Smooth muscle cell (in vitro differentiated cells): ENCODE measurements around the gene DGKB. TPM values are rescaled to one million over a fixed set of nuclear protein-coding genes. Genes with fewer than 3 reads are reported as not detected.

Source experiments
- DNase-seq: peaks from one replicate; lab custom pipeline; 2025; ENCODE audit not compliant: unreplicated experiment; lab: John Stamatoyannopoulos, UW
- H2AFZ ChIP-seq: fragments of 200-600 bp; sonication (generic); 2 replicates; pipeline ENCODE4 v1.6.0; 2016; ENCODE audit warnings: antibody characterized with exemption, low read depth, mild to moderate bottlenecking
- H3F3A ChIP-seq: fragments of 200-600 bp; sonication (generic); 2 replicates; pipeline ENCODE4 v1.6.0; 2017; ENCODE audit warnings: antibody characterized with exemption, low read depth
- H3K27ac ChIP-seq: fragments of 200-600 bp; sonication (generic); 2 replicates; pipeline ENCODE4 v1.5.1; 2016; ENCODE audit warnings: low read depth, mild to moderate bottlenecking
- H3K27me3 ChIP-seq: fragments of 200-600 bp; sonication (generic); 2 replicates; pipeline ENCODE4 v1.6.1; 2016; ENCODE audit warnings: low read depth, mild to moderate bottlenecking
- H3K36me3 ChIP-seq: fragments of 200-600 bp; sonication (generic); 2 replicates; pipeline ENCODE4 v1.5.1; 2016; ENCODE audit warnings: low read depth
- H3K4me1 ChIP-seq: fragments of 200-600 bp; sonication (generic); 2 replicates; pipeline ENCODE4 v1.5.1; 2016; ENCODE audit warnings: low read depth
- H3K4me2 ChIP-seq: fragments of 200-600 bp; sonication (generic); 2 replicates; pipeline ENCODE4 v1.6.0; 2016; ENCODE audit warnings: mild to moderate bottlenecking
- H3K4me3 ChIP-seq: fragments of 200-600 bp; sonication (generic); 2 replicates; pipeline ENCODE4 v1.5.1; 2016; ENCODE audit warnings: mild to moderate bottlenecking
- H3K79me2 ChIP-seq: fragments of 200-600 bp; sonication (generic); 2 replicates; pipeline ENCODE4 v1.6.0; 2016; ENCODE audit warnings: low read depth, mild to moderate bottlenecking
- H3K9ac ChIP-seq: fragments of 200-600 bp; sonication (generic); 2 replicates; pipeline ENCODE4 v1.6.0; 2016; ENCODE audit warnings: low read depth
- H3K9me3 ChIP-seq: fragments of 200-600 bp; sonication (generic); replicated peaks from 2 replicates; pipeline ENCODE4 v1.5.1; 2016; ENCODE audit warnings: low read depth
- H4K20me1 ChIP-seq: fragments of 200-600 bp; sonication (generic); 2 replicates; pipeline ENCODE4 v1.6.0; 2016; ENCODE audit warnings: low read depth
- WGBS: methylation state at CpG from one replicate; pipeline ENCODE4 v1.1.7; 2016; ENCODE audit warnings: low lambda C conversion rate; 5-methylcytosine and 5-hydroxymethylcytosine counted together
- polyA plus RNA-seq: library from polyadenylated mRNA; unstranded; fragments of >200 nt; fragmentation: Nextera tagmentation; extraction: Ambion mirVana; gene quantifications from 2 replicates; pipeline ENCODE4 v1.2.1, GENCODE V29; 2016
- total RNA-seq: library from RNA; depleted of rRNA; stranded (reverse); fragments of >200 nt; gene quantifications from 2 replicates; pipeline ENCODE4 v1.2.3, GENCODE V29; 2014
- TF ChIP-seq, protein P1 (sequence below): fragments of 200-600 bp; sonication (generic); IDR thresholded peaks from 2 replicates; pipeline ENCODE4 v1.5.1; 2017; ENCODE audit warnings: borderline replicate concordance, mild to moderate bottlenecking, antibody characterized with exemption; ENCODE audit not compliant: insufficient read depth, poor library complexity, severe bottlenecking

DGKB gene
- total and polyA plus RNA-seq, 2 experiments from 2014 or later: not detected

DNA sequence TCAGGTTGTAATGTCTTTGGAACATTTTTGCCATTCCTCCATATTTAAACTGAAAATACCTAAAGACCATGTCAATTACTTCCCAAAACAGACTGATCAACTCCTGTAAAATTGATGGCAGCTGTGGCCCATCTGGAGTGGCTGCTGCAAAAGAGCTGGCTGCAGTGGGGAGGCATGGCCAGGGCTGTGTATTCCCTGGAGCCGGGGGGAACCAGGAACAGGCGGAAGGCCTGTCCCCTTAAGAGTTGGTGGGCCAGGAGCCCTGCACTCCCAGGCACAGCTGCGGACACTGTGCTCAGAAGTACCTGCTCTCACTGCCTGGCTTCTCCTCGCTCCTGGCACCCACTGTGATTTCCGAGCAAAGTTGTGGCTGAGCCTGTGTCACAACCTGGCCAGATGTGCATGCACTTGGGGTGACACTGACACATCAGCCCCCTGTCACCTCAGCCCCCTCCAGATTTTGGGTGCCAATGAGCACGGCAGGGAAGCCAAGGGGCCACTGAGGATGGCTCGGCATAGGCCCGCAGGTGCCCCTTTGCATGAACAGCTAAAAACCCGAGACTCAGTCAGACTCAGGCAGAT is 116.1 kb downstream of the DGKB start:
- Histone ChIP-seq H3K4me3 (no peak overlapping the region), H3K9me3 (no peaks in the 10 kb centered on the region), H3F3A (no peaks in the 10 kb centered on the region), H3K4me2 (no peak overlapping the region), H3K36me3 (no peaks in the 10 kb centered on the region), H4K20me1 (no peaks in the 10 kb centered on the region), H3K27ac (no peak overlapping the region), H3K27me3 (no peaks in the 10 kb centered on the region), H3K79me2 (no peaks in the 10 kb centered on the region), H2AFZ (no peak overlapping the region), H3K4me1 (no peaks in the 10 kb centered on the region), H3K9ac (no peak overlapping the region)
- WGBS: 95% methylated on average over 9 of the region's 9 CpGs
- DNase-seq: no peak
- TF ChIP-seq, protein P1, sequence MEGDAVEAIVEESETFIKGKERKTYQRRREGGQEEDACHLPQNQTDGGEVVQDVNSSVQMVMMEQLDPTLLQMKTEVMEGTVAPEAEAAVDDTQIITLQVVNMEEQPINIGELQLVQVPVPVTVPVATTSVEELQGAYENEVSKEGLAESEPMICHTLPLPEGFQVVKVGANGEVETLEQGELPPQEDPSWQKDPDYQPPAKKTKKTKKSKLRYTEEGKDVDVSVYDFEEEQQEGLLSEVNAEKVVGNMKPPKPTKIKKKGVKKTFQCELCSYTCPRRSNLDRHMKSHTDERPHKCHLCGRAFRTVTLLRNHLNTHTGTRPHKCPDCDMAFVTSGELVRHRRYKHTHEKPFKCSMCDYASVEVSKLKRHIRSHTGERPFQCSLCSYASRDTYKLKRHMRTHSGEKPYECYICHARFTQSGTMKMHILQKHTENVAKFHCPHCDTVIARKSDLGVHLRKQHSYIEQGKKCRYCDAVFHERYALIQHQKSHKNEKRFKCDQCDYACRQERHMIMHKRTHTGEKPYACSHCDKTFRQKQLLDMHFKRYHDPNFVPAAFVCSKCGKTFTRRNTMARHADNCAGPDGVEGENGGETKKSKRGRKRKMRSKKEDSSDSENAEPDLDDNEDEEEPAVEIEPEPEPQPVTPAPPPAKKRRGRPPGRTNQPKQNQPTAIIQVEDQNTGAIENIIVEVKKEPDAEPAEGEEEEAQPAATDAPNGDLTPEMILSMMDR: no peak

DNA sequence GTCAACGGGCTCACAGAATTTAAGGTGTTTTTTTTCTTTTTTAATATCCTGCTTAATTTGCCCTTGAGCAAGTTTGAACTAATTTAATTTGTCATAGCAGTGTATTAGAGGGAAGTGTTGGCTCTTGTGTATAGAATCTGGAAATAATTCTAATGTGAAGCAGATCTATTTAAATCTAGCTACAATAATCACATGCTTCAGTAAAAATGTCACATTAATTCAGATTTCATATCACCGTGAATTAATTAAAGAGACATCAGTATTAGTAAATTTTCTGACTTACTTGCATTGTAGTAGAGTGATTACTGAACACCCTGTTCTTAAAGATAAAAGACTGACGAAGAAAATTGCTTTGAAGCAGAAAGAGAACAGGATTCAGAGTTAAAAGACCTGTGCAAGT is 124.7 kb downstream of the DGKB start:
- Histone ChIP-seq H3K4me2 (no peak overlapping the region), H3K9me3 (no peaks in the 10 kb centered on the region), H3F3A (no peaks in the 10 kb centered on the region), H3K9ac (no peak overlapping the region), H3K79me2 (no peaks in the 10 kb centered on the region), H3K4me1 (no peaks in the 10 kb centered on the region), H2AFZ (no peak overlapping the region), H3K27ac (no peak overlapping the region), H3K4me3 (no peak overlapping the region), H3K27me3 (no peaks in the 10 kb centered on the region), H3K36me3 (no peaks in the 10 kb centered on the region), H4K20me1 (no peaks in the 10 kb centered on the region)
- TF ChIP-seq, protein P1: no peak
- no peak for DNase-seq
- 88% methylated on average over 3 of the region's 3 CpGs for WGBS

DNA sequence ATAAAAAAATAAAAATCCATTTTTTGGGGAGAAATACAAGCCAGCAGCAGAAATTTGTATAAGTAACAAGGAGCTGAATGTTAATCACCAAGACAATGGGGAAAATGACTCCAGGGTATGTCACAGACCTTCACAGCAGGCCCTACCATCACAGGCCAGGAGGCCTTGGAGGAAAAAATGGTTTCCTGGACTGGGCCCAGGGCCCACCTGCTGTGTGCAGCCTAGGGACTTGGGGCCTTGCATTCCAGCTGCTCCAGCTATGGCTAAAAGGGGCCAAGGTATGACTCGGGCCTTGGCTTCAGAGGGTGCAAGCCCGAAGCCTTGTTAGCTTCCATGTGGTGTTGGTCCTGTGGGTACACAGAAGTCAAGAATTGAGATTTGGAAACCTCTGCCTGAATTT is 126.3 kb downstream of the DGKB start:
- TF ChIP-seq, protein P1: no peak

DNA sequence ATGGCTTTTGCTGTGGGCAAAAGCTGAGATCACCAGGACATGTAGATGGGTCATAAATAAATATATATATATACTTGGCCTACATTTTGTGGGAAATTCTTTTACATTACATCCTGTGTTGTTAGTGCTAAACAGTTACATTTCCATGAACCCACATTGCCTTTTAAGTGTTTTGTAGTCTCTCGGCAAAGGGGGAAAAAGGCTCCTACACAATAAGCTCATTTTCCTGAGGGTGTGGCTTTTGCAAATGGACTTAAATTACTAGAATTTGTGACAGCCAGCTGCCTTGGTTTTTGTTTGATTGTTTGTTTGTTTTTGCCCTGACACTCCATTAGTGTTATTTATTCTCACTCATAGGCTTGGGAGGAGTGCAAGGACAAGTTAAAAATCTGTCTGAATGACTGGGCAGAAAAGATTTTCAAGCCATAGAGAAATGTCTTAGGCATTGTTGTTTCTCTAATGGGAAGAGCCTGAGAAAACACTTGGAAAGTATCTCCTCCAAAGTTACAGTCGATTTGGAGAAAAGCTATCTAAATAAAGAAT is 128.8 kb downstream of the DGKB start:
- no peak overlapping the region for H3K9ac ChIP-seq
- TF ChIP-seq, protein P1: no peak
- no peak overlapping the region for H3K4me3 ChIP-seq
- no peaks in the 10 kb centered on the region for H3K79me2 ChIP-seq
- H3F3A ChIP-seq: no peaks in the 10 kb centered on the region
- H3K36me3 ChIP-seq: no peaks in the 10 kb centered on the region
- DNase-seq: no peak
- no peaks in the 10 kb centered on the region for H3K27me3 ChIP-seq
- H3K27ac ChIP-seq: no peak overlapping the region
- H2AFZ ChIP-seq: no peak overlapping the region
- no peaks in the 10 kb centered on the region for H4K20me1 ChIP-seq
- no peak overlapping the region for H3K4me2 ChIP-seq
- no peaks in the 10 kb centered on the region for H3K9me3 ChIP-seq
- peaks cover 5% of the 10 kb centered on the region for H3K4me1 ChIP-seq
- 83% methylated on average over 2 of the region's 2 CpGs for WGBS

More for the DNA sequence above, 126.3 kb downstream of the DGKB start:
- 92% methylated on average over 2 of the region's 2 CpGs for WGBS
- no peaks in the 10 kb centered on the region for H4K20me1 ChIP-seq
- no peaks in the 10 kb centered on the region for H3K79me2 ChIP-seq
- DNase-seq: no peak
- peaks cover 2% of the 10 kb centered on the region for H3K4me1 ChIP-seq
- H3K27ac ChIP-seq: no peak overlapping the region
- no peaks in the 10 kb centered on the region for H3F3A ChIP-seq
- no peaks in the 10 kb centered on the region for H3K9me3 ChIP-seq
- no peak overlapping the region for H3K9ac ChIP-seq
- H3K36me3 ChIP-seq: no peaks in the 10 kb centered on the region
- no peak overlapping the region for H2AFZ ChIP-seq
- H3K27me3 ChIP-seq: no peaks in the 10 kb centered on the region
- no peak overlapping the region for H3K4me2 ChIP-seq
- no peak overlapping the region for H3K4me3 ChIP-seq
